ENCODE data around the gene ATP5PB. TPM values are rescaled to one million over a fixed set of nuclear protein-coding genes. Genes with fewer than 3 reads are reported as not detected.

ATP5PB gene
- total RNA-seq, 1 donor from 2014 or later: 220 TPM

GRCh38 chr1:111436726-111437125 is 12.5 kb upstream of the ATP5PB start:
- DNase-seq: no peak
- no peaks in the 10 kb centered on the region for H3K27me3 Mint-ChIP-seq
- ChIA-PET POLR2A (no interaction called here), CTCF (no interaction called here)
- H3K4me3 Mint-ChIP-seq: no peak overlapping the region
- intact Hi-C loops (cut with micrococcal nuclease): no loop called here
- H3K36me3 Mint-ChIP-seq (ENCODE audit: low read depth): peaks cover 46% of the 10 kb centered on the region
- H3K9me3 Mint-ChIP-seq: no peaks in the 10 kb centered on the region
- TF ChIP-seq CTCF (IDR thresholded peaks at IDR 0.05): no peak
- peak overlapping the region; percentile 41 for H3K27ac Mint-ChIP-seq
- H3K4me1 Mint-ChIP-seq: peaks cover 9% of the 10 kb centered on the region
- no peak for ATAC-seq (ENCODE audit: low read depth)

- Mint-ChIP-seq H3K36me3 (ENCODE audit: low read depth) (peaks cover 76% of the 10 kb centered on the region), H3K27me3 (no peaks in the 10 kb centered on the region), H3K4me1 (peaks cover 13% of the 10 kb centered on the region), H3K9me3 (no peaks in the 10 kb centered on the region), H3K4me3 (no peak overlapping the region), H3K27ac (no peak overlapping the region)
- CTCF ChIA-PET: interaction anchor here (0.8 to 3.1 kb wide), 3 partner anchors 68 to 330 kb away, joined by 3 to 18 read pairs (median 4); no protein-coding TSS in a partner anchor
- DNase-seq (no peak), ATAC-seq (ENCODE audit: low read depth) (no peak)
- intact Hi-C loops (cut with micrococcal nuclease): loop anchor here (2.0 to 10.0 kb wide), 3 partner anchors 217 to 1405 kb away; partner anchors contain the start of gene STRIP1
- POLR2A ChIA-PET: interaction anchor here (0.6 kb wide), 1 partner anchor 409 kb away, joined by 3 read pairs; no protein-coding TSS in a partner anchor
- no peak for TF ChIP-seq CTCF (IDR thresholded peaks at IDR 0.05)
Measured at GRCh38 chr1:111439461-111440351, 9.6 kb upstream of the ATP5PB start.

GRCh38 chr1:111441573-111442192 is 7.6 kb upstream of the ATP5PB start:
- Mint-ChIP-seq H3K36me3 (ENCODE audit: low read depth) (peaks cover 93% of the 10 kb centered on the region), H3K27ac (no peak overlapping the region), H3K9me3 (no peaks in the 10 kb centered on the region), H3K4me1 (peaks cover 19% of the 10 kb centered on the region), H3K27me3 (no peaks in the 10 kb centered on the region), H3K4me3 (no peak overlapping the region)
- ChIA-PET CTCF (interaction anchor here (1.3 to 3.1 kb wide), 4 partner anchors 36 to 222 kb away, joined by 3 to 18 read pairs (median 4); no protein-coding TSS in a partner anchor), POLR2A (no interaction called here)
- peak; percentile 91 for ATAC-seq (ENCODE audit: low read depth)
- intact Hi-C loops (cut with micrococcal nuclease): loop anchor here (1.0 to 10.0 kb wide), 5 partner anchors 215 to 1407 kb away; partner anchors contain the start of gene STRIP1
- DNase-seq: peak; percentile 40
- no peak for TF ChIP-seq CTCF (IDR thresholded peaks at IDR 0.05)

- Mint-ChIP-seq H3K27ac (no peak overlapping the region), H3K9me3 (no peaks in the 10 kb centered on the region), H3K4me1 (peaks cover 24% of the 10 kb centered on the region), H3K27me3 (no peaks in the 10 kb centered on the region), H3K4me3 (no peak overlapping the region), H3K36me3 (ENCODE audit: low read depth) (peaks cover 92% of the 10 kb centered on the region)
- CTCF ChIA-PET: interaction anchor here (0.7 to 1.4 kb wide), 7 partner anchors 9 to 223 kb away, joined by 3 to 4 read pairs (median 3); no protein-coding TSS in a partner anchor
- POLR2A ChIA-PET: interaction anchor here (1.1 kb wide), 1 partner anchor 11 kb away, joined by 3 read pairs; no protein-coding TSS in a partner anchor
- DNase-seq (no peak), ATAC-seq (ENCODE audit: low read depth) (no peak)
- TF ChIP-seq CTCF (IDR thresholded peaks at IDR 0.05): no peak
- intact Hi-C loops (cut with micrococcal nuclease): loop anchor here (10.0 kb wide), 1 partner anchor 1408 kb away; the partner anchor contains the start of gene STRIP1
Measured at GRCh38 chr1:111442457-111442856, 6.8 kb upstream of the ATP5PB start.
